Measurements from ENCODE around the gene MCEMP1.
A peak's percentile ranks its signal among the peaks of the same experiment; 100 is the strongest.
"Not testable (repeated sequence)": the region's sequence is repeated elsewhere in the genome, so short reads cannot be mapped to it uniquely, and the experiment has no call there.

Gene MCEMP1

DNA sequence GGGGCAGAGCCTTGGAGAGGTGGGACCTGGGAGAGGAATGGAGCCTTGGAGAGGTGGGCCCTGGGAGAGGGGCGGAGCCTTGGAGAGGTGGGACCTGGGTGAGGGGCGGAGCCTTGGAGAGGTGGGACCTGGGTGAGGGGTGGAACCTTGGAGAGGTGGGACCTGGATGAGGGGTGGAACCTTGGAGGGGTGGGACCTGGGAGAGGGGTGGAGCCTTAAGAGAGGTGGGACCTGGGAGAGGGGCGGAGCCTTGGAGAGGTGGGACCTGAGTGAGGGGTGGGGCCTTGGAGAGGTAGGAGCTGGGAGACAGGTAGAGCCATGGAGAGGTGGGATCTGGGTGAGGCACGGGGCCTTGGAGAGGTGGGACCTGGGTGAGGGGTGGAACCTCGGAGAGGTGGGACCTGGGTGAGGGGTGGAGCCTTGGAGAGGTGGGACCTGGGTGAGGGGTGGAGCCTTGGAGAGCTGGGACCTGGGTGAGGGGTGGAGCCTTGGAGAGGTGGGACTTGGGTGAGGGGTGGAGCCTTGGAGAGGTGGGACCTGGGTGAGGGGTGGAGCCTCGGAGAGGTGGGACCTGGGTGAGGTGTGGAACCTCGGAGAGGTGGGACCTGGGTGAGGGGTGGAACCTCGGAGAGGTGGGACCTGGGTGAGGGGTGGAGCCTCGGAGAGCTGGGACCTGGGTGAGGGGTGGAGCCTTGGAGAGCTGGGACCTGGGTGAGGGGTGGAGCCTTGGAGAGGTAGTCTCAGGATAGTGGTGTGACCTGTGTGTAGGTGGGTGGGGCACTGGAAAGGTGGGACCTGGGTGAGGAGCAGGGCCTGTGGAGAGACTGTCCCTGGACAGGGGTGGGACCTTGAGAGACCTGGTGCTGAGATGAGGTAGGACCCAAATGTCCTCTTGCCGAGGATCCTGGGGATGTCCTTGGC, 33.0 kb upstream of the MCEMP1 start:
- not testable (repeated sequence) for DNase-seq (ENCODE audit: low read depth in 2 of 2)

GRCh38 chr19:7644550-7644877, 32.4 kb upstream of the MCEMP1 start:
- no peak for DNase-seq (ENCODE audit: low read depth in 2 of 2)

GRCh38 chr19:7645163-7645562, 31.7 kb upstream of the MCEMP1 start:
- no peak for DNase-seq (ENCODE audit: low read depth in 2 of 2)

DNA sequence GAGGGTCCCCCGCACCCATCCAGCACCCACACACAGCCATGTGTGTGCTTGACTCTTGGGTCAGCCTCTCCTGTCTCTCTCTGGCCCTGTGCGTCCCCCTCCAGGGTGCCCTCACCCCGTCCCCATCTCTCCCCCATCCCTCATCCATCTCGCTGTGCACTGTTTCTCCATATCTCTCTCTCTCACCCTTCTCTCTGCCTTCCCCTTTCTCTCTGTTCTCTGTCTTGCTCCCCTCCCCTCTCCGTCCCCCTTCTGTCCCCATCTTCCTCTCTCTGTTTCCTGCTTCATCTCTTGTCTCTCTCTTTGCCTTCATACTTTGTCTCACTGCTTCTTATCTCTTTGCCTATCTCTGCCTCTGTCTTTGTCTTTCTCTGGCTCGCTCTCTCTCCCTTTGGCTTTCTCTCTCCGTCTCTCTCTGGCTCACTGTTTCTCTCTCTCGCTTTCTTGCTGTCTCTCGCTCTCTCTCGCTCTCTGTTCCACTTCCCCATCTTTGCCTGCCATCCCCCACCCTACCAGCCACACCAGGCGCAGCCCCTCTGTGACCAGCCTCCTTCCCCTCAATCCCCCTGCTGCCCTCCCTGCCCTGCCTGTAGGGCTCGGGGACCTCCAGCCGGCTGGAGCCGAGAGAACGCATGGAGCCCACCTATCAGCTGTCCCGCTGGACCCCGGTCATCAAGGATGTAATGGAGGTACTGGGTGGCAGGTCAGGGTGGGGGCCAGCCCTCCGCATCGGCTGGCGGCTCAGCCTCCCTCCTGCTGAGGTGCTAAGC, 31.0 kb upstream of the MCEMP1 start:
- DNase-seq (ENCODE audit: low read depth in 2 of 2): no peak

DNA sequence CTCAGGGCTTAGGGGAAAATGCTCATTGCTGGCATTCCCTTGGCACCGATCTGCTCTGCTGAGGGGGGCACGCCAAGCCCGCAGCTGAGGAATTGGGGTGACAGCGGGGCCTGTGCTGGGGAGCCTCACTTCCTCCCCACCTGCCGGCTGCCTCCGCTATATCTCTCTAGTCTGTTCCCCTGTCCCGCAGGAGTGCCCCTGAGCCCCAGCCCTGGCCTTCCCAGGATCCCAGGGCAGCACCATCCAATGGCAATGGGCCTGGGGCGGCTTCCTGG, 30.5 kb upstream of the MCEMP1 start:
- DNase-seq (ENCODE audit: low read depth in 2 of 2): no peak

DNA sequence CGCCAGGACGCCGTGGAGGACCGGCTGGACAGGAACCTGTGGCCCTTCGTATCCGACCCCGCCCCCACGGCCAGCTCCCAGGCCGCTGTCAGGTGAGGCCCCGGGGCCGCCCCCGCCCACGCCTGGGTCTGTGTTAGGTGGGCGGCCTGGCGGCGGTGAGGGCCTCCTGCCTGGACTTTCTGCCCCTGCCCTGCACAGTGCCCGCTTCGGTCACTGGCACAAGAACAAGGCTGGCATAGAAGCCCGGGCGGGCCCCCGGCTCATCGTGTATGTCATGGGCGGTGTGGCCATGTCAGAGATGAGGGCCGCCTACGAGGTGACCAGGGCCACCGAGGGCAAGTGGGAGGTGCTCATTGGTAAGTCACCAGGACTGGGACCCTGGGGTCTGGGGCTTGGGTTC, 29.7 kb upstream of the MCEMP1 start:
- no peak for DNase-seq (ENCODE audit: low read depth in 2 of 2)

DNA sequence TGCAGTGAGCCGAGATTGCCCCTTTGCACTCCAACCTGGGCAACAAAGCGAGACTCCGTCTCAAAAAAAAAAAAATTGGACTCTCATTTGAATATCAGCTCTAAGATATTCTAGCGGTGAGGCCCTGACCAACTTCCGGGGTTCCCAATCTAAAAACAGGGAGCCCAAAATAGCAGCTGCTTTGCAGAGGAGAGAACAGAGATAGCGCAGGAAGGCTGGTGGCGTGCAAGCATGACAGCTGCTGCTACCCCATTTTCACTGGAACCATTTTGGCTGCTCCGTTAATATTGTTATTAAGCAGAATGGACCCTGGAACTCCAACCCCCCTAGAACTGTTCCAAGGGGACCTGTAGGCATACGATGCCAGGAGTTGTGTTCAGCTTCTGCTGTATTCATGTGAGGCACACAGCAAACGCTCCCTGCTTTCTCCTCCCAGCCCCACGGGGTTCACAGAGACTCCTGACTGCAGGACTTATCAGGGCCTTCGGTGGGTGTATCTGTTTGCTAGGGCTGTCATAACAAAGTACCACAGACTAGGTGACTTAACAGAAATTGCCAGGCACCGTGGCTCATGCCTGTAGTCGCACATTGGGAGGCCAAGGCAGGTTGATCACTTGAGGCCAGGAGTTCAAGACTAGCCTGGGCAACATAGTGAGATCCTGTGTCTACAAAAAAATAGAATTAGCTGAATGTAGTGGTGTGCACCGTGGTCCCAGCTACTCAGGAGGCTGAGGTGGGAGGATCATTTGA, 28.4 kb upstream of the MCEMP1 start:
- no peak for DNase-seq (ENCODE audit: low read depth in 2 of 2)

- no peak for DNase-seq (ENCODE audit: low read depth in 2 of 2)
These were observed 26.7 kb upstream of the MCEMP1 start for GRCh38 chr19:7650148-7650547.

DNA sequence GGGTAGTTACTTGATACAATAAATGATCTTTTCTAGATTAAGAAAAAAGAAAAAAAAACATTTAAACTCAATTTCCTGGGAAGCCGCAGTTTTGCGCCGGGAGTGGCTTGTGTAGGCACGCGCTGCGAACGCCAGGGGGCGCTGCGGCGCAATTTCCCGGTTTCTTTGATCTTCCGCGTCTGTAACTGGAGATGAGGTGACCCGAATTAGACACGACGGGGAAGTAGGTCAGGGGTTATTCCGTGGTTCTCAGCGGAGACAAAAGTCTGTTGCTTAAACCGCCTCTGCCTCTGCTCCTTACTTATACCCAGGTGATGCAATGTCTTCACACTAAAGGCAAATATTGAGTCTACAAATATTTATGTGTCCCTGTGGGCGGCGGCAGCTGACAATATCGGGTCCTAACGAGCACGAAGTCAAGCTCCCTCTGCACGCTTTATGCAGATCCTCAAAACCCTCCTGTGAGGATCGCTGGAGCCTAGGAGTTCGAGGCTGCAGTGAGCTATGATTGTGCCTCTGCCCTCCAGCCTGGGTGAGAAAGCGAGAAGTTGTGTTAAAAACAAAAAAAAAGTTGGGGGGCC, 24.7 kb upstream of the MCEMP1 start:
- peak; percentile 69 to 81 for DNase-seq (ENCODE audit: low read depth in 2 of 2)

- no peak for DNase-seq (ENCODE audit: low read depth in 2 of 2)
These were observed 22.5 kb upstream of the MCEMP1 start for GRCh38 chr19:7654401-7654800.

DNA sequence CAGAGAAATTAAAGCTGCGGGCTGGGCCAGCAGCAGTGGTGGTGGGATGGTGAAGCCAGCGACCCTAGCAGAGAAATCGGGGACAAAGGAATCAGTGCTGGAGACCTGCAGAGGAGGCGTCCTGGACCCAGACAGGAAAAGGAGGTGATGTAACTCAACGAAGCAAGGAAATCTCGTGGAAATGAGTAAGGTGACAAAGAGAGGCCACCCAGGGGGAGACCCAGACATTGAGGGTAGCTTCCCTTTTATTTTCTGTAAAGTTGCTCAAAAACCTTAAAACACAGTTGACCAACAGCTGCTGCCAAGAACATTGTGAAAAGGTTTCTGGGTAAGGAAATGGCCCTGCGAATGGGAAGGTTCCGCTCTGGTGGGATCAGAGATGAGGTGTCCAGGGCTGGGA, 21.3 kb upstream of the MCEMP1 start:
- no peak for DNase-seq (ENCODE audit: low read depth in 2 of 2)

DNA sequence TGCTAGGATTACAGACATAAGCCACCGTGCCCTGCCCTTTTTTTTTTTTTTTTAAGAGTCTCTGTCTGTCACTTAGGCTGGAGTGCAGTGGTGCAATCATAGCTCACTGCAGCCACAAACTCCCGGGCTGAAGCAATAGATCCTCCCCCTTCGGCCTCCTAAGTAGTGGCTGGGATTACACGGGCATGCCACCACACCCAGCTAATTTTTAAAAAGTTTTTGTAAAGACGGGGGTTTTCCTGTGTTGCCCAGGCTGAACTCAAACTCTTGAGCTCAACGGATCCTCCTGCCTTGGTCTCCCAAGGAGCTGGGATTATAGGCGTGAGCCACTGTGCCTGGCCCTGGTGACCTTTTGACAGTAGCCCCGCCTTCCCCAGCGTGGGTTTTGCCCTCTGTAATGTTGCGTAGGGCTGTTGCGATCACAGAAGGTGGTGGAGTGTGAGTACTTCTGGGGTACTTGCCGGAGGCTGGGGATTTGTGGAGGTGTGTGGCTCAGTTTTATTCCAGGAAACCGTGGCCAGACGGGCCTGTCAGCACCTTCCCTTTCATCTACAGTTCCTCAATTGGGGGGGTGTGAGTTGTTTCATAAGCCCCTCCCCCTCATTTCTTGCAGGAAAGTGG, 19.6 kb upstream of the MCEMP1 start:
- no peak for DNase-seq (ENCODE audit: low read depth in 2 of 2)

DNA sequence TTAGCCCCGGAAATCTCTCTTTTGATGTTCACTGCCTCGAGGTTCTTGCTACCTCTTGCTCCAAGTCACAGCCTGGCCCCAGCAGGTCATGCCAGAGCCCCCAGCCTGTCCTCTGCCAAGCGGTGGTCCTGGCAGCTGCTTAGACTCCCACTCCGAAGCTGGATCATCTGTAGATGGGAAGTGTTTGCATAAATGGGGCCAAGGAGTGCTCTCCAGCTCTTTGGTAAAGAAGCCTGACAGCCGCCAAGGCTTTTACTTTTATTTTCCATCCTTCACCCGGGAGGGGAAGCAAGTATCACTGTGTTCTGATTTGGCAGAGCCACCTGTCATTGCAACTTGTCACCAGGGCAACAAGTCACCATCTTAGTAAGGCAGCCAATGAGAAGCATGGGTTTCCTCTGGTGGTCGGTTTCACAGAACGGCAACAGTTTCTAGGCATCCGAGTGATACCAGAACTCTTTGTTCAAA, 18.6 kb upstream of the MCEMP1 start:
- DNase-seq (ENCODE audit: low read depth in 2 of 2): no peak

- no peak for DNase-seq (ENCODE audit: low read depth in 2 of 2)
These were observed 14.9 kb upstream of the MCEMP1 start for GRCh38 chr19:7661744-7662538.

- DNase-seq (ENCODE audit: low read depth in 2 of 2): no peak
These were observed 14.2 kb upstream of the MCEMP1 start for GRCh38 chr19:7662657-7663056.

DNA sequence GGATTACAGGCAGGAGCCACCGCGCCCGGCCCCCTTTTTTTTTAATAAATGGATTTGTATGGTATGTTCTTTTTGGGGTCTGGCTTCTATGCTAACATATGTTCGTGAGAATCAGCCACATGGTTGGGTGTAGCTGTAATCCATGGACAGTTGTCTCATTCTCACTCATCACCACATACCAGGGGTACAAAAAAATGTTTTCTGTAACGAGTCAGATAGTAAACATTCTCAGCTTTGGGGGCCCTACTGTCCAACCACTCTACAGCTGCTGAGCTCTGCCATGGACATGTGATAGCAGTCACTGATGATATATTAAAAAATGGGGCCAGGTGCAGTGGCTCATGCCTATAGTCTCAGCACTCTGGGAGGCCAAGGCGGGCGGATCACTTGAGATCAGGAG, 13.2 kb upstream of the MCEMP1 start:
- no peak for DNase-seq (ENCODE audit: low read depth in 2 of 2)

DNA sequence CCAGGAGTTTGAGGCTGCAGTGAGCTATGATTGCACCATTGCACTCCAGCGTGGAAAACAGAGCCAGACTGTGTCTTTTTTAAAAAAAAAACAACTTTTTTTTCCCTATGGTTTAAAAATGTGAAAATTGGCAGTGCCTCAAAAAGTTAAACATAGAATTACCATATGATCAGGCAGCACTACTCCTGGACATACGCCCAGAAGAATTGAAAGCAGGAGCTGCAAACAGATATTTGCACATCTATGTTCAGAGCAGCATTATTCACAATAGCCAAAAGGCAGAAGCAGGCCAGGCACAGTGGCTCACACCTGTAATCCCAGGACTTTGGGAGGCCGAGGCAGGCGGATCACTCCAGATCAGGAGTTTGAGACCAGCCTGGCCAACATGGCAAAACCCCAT, 11.8 kb upstream of the MCEMP1 start:
- no peak for DNase-seq (ENCODE audit: low read depth in 2 of 2)

- DNase-seq (ENCODE audit: low read depth in 2 of 2): no peak
These were observed 8.0 kb upstream of the MCEMP1 start, which contains the start of gene RETN for GRCh38 chr19:7668842-7669241. TSS of gene RETN (plus strand) at chr19:7669049. CDS start at chr19:7669327, 278 bp downstream.

- no peak for DNase-seq (ENCODE audit: low read depth in 2 of 2)
These were observed 7.2 kb upstream of the MCEMP1 start for GRCh38 chr19:7669641-7670040.

DNA sequence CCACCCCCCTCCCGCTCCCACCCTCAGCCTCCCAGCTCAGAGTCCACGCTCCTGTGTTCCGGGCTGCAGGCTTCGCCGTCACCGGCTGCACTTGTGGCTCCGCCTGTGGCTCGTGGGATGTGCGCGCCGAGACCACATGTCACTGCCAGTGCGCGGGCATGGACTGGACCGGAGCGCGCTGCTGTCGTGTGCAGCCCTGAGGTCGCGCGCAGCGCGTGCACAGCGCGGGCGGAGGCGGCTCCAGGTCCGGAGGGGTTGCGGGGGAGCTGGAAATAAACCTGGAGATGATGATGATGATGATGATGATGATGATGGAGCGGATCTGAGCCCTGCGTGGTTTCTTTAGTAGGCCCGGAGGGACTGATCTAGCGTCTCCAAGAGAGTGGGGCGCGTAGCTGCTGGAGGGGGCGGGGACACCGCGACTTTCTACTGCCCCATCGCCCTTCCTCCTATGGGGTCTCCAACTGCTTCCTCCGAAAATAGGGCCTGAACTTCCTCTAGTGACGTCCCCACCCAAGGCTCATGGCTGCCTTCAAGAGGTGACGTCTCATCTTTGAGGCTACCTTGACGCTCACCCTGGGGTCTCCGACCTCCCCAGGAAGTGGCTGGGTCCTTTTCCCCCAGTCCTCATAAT, 6.6 kb upstream of the MCEMP1 start:
- no peak for DNase-seq (ENCODE audit: low read depth in 2 of 2)
